ENCODE data around the gene CACNA1D. TPM values are rescaled to one million over a fixed set of nuclear protein-coding genes. Genes with fewer than 3 reads are reported as not detected.

Gene CACNA1D
- total RNA-seq, 4 donors from 2014 or later = 12.7 to 98.9 (median 25.0) TPM

GRCh38 chr3:53792866-53793265 is 298.5 kb downstream of the CACNA1D start:
- Histone ChIP-seq H3K4me3 (no peak overlapping the region), H3K36me3 (no peaks in the 10 kb centered on the region), H3K27me3 (no peaks in the 10 kb centered on the region), H3K9me3 (no peaks in the 10 kb centered on the region), H3K27ac (no peak overlapping the region), H3K4me1 (no peaks in the 10 kb centered on the region)
- intact Hi-C loops (cut with DNase I; ENCODE audit: low total_unique reads) = no loop called here
- 91% methylated on average over 3 of the region's 3 CpGs; no CpG with 5 or more reads in 1 of the 2 donors for WGBS, 2 donors (ENCODE audit: low coverage in 1 of 2)
- in situ Hi-C loops (cut with MboI; ENCODE audit: low pct_ligation_motif_present in 1 of 4, low pct_unique_long_range_greater_than_20kb in 1 of 4, low sequenced_read_pairs in 3 of 4) = no loop called here
- no peak for TF ChIP-seq POLR2A (IDR thresholded peaks at IDR 0.05)
- no peak for TF ChIP-seq POLR2AphosphoS5 (IDR thresholded peaks at IDR 0.05)
- no peak for TF ChIP-seq EP300 (IDR thresholded peaks at IDR 0.05; ENCODE audit: low read depth)
- TF ChIP-seq CTCF (IDR thresholded peaks at IDR 0.05) = no peak
- no peak for DNase-seq

- TF ChIP-seq POLR2AphosphoS5 (IDR thresholded peaks at IDR 0.05) (no peak), POLR2A (IDR thresholded peaks at IDR 0.05) (no peak)
- Histone ChIP-seq H3K9me3 (no peaks in the 10 kb centered on the region), H3K27me3 (no peaks in the 10 kb centered on the region), H3K4me1 (no peaks in the 10 kb centered on the region), H3K36me3 (no peaks in the 10 kb centered on the region), H3K4me3 (no peak overlapping the region), H3K27ac (no peak overlapping the region)
- no peak for DNase-seq
- WGBS, 2 donors (ENCODE audit: low coverage in 1 of 2) = 59 to 100% methylated on average over 3 of the region's 3 CpGs
- in situ Hi-C loops (cut with MboI; ENCODE audit: low pct_ligation_motif_present in 1 of 4, low pct_unique_long_range_greater_than_20kb in 1 of 4, low sequenced_read_pairs in 3 of 4) = no loop called here
- intact Hi-C loops (cut with DNase I; ENCODE audit: low total_unique reads) = no loop called here
These were observed 300.2 kb downstream of the CACNA1D start for GRCh38 chr3:53794597-53794996.

GRCh38 chr3:53795176-53795575 is 300.8 kb downstream of the CACNA1D start:
- 68% methylated on average over 3 of the region's 3 CpGs; no CpG with 5 or more reads in 1 of the 2 donors for WGBS, 2 donors (ENCODE audit: low coverage in 1 of 2)
- DNase-seq = no peak
- intact Hi-C loops (cut with DNase I; ENCODE audit: low total_unique reads) (no loop called here), in situ Hi-C loops (cut with MboI; ENCODE audit: low pct_ligation_motif_present in 1 of 4, low pct_unique_long_range_greater_than_20kb in 1 of 4, low sequenced_read_pairs in 3 of 4) (no loop called here)
- Histone ChIP-seq H3K4me3 (no peak overlapping the region), H3K27me3 (no peaks in the 10 kb centered on the region), H3K9me3 (no peaks in the 10 kb centered on the region), H3K36me3 (no peaks in the 10 kb centered on the region), H3K4me1 (no peaks in the 10 kb centered on the region), H3K27ac (no peak overlapping the region)
- TF ChIP-seq CTCF (IDR thresholded peaks at IDR 0.05) = no peak
- no peak for TF ChIP-seq EP300 (IDR thresholded peaks at IDR 0.05; ENCODE audit: low read depth)

GRCh38 chr3:53795789-53796560 is 301.6 kb downstream of the CACNA1D start:
- TF ChIP-seq EP300 (IDR thresholded peaks at IDR 0.05; ENCODE audit: low read depth) (no peak), POLR2A (IDR thresholded peaks at IDR 0.05) (no peak), CTCF (IDR thresholded peaks at IDR 0.05) (no peak), POLR2AphosphoS5 (IDR thresholded peaks at IDR 0.05) (no peak)
- H3K4me1 ChIP-seq = no peaks in the 10 kb centered on the region
- in situ Hi-C loops (cut with MboI; ENCODE audit: low pct_ligation_motif_present in 1 of 4, low pct_unique_long_range_greater_than_20kb in 1 of 4, low sequenced_read_pairs in 3 of 4) (no loop called here), intact Hi-C loops (cut with DNase I; ENCODE audit: low total_unique reads) (no loop called here)
- H3K4me3 ChIP-seq = no peak overlapping the region
- H3K9me3 ChIP-seq = no peaks in the 10 kb centered on the region
- no peaks in the 10 kb centered on the region for H3K27me3 ChIP-seq
- no peak overlapping the region for H3K27ac ChIP-seq
- WGBS, 2 donors (ENCODE audit: low coverage in 1 of 2) = 50 to 100% methylated on average over 3 to 12 of the region's 12 CpGs
- DNase-seq = peak; percentile 31
- no peaks in the 10 kb centered on the region for H3K36me3 ChIP-seq
